CD4-positive, alpha-beta memory T cell (primary cell): ENCODE measurements around the gene CACNA2D1. TPM values are rescaled to one million over a fixed set of nuclear protein-coding genes. Genes with fewer than 3 reads are reported as not detected.

ENCODE experiments used
- CTCF ChIA-PET: fragments of 350-600 bp; sonication (Branson Sonifier 250); formaldehyde crosslinking; loops from one replicate; lab custom pipeline; 2021; ENCODE audit warnings: inconsistent platforms; ENCODE audit not compliant: partially characterized antibody; lab: Charles Lee
- POLR2A ChIA-PET: fragments of 350-600 bp; sonication (Branson Sonifier 250); formaldehyde crosslinking; loops from one replicate; lab custom pipeline; 2021; ENCODE audit not compliant: partially characterized antibody; lab: Charles Lee
- DNase-seq, 5 donors: peaks; one replicate each; pipeline versions ENCODE4 v3.0.0 to v3.0.0-alpha.2; 2020 to 2022; ENCODE audit warnings: mixed read lengths in 1 of 5
- H3K27ac ChIP-seq: one replicate; pipeline ENCODE4 v1.7.0; 2013; ENCODE audit warnings: low read depth, low read length
- H3K27me3 ChIP-seq: 2 replicates; pipeline ENCODE4 v1.7.0; 2013; ENCODE audit warnings: mild to moderate bottlenecking, low read length, moderate library complexity; ENCODE audit not compliant: insufficient read depth
- H3K36me3 ChIP-seq: 2 replicates; pipeline ENCODE4 v1.7.0; 2013; ENCODE audit warnings: mild to moderate bottlenecking, low read length, moderate library complexity; ENCODE audit not compliant: insufficient read depth
- H3K4me1 ChIP-seq: 2 replicates; pipeline ENCODE4 v1.7.0; 2013; ENCODE audit warnings: mild to moderate bottlenecking, low read length, moderate library complexity; ENCODE audit not compliant: insufficient read depth
- H3K4me3 ChIP-seq, 2 donors: one replicate each; pipeline ENCODE4 v1.7.0; 2013; ENCODE audit warnings: low read length in 2 of 2, mild to moderate bottlenecking in 1 of 2
- H3K9me3 ChIP-seq, 2 donors: one replicate each; pipeline ENCODE4 v1.7.0; 2013; ENCODE audit warnings: low read length in 2 of 2, control low read depth in 1 of 2; ENCODE audit not compliant: control insufficient read depth in 1 of 2
- H3K27ac Mint-ChIP-seq, 7 donors: one replicate each; pipeline ENCODE4 v1.8.0; 2020 to 2021; ENCODE audit warnings: mixed read lengths in 7 of 7, mild to moderate bottlenecking in 6 of 7, inconsistent platforms in 3 of 7, moderate library complexity in 3 of 7
- H3K27me3 Mint-ChIP-seq, 2 donors: one replicate each; pipeline ENCODE4 v1.8.0; 2020 to 2021; ENCODE audit warnings: mixed read lengths in 2 of 2
- H3K36me3 Mint-ChIP-seq, 2 donors: one replicate each; pipeline ENCODE4 v1.8.0; 2020 to 2021; ENCODE audit warnings: mixed read lengths in 2 of 2, inconsistent platforms in 1 of 2, mild to moderate bottlenecking in 1 of 2
- H3K4me1 Mint-ChIP-seq, 4 donors: one replicate each; pipeline ENCODE4 v1.8.0; 2020 to 2021; ENCODE audit warnings: mixed read lengths in 4 of 4, mild to moderate bottlenecking in 1 of 4
- H3K4me3 Mint-ChIP-seq, 8 donors: one replicate each; pipeline ENCODE4 v1.8.0; 2020 to 2021; ENCODE audit warnings: mixed read lengths in 8 of 8, mild to moderate bottlenecking in 7 of 8, moderate library complexity in 6 of 8, inconsistent platforms in 3 of 8
- H3K9me3 Mint-ChIP-seq, 8 donors: one replicate each; pipeline ENCODE4 v1.8.0; 2020 to 2021; ENCODE audit warnings: mixed read lengths in 8 of 8, mild to moderate bottlenecking in 5 of 8, inconsistent platforms in 3 of 8, moderate library complexity in 1 of 8
- intact Hi-C: fragments of 100-400 bp; cut with micrococcal nuclease; formaldehyde crosslinking; loops from one replicate; pipeline ENCODE4 v1.15.1; 2023
- polyA plus RNA-seq, 2 donors: library from polyadenylated mRNA; unstranded; fragments of 300-500 nt; fragmentation: Illumina TruSeq; gene quantifications; one replicate each; pipeline ENCODE4 v1.2.3, GENCODE V29; 2021
- total RNA-seq, 2 experiments: library from RNA; stranded (reverse); gene quantifications; one replicate each; pipeline ENCODE4 v1.2.3, GENCODE V29; 2021

Gene CACNA2D1
- total and polyA plus RNA-seq, 4 experiments from 2014 or later: not detected

DNA sequence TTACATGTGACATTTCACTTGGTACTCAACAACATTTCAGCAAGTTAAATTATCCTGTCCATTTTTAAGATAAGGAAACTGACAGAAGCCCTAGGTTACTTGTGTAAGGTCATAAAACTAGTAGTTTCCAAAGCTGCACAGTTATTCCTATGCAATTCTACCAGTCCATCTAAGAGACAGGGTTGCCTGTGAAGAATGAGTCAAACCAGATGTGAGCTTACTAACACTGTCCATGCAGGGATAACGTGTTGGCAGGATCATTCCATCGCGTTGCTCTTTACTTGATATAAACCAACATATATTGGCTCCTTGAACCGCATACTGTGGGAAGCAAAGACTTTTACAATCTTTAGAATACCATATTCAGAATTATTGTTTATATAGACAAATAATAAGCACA, 392.8 kb downstream of the CACNA2D1 start:
- H3K27me3 Mint-ChIP-seq: no peaks in the 10 kb centered on the region
- H3K9me3 ChIP-seq: no peaks in the 10 kb centered on the region
- peaks cover 0 to 3% (median 0%) of the 10 kb centered on the region in 8 donors for H3K9me3 Mint-ChIP-seq
- H3K36me3 ChIP-seq: no peaks in the 10 kb centered on the region
- H3K4me1 Mint-ChIP-seq: no peaks in the 10 kb centered on the region
- POLR2A ChIA-PET: no interaction called here
- DNase-seq: no peak
- no peak overlapping the region for H3K27ac Mint-ChIP-seq
- no peak overlapping the region for H3K4me3 Mint-ChIP-seq
- no peak overlapping the region for H3K4me3 ChIP-seq
- no peak overlapping the region for H3K27ac ChIP-seq
- intact Hi-C loops: no loop called here
- no peaks in the 10 kb centered on the region for H3K27me3 ChIP-seq
- no peaks in the 10 kb centered on the region for H3K36me3 Mint-ChIP-seq
- CTCF ChIA-PET: no interaction called here
- H3K4me1 ChIP-seq: no peaks in the 10 kb centered on the region

DNA sequence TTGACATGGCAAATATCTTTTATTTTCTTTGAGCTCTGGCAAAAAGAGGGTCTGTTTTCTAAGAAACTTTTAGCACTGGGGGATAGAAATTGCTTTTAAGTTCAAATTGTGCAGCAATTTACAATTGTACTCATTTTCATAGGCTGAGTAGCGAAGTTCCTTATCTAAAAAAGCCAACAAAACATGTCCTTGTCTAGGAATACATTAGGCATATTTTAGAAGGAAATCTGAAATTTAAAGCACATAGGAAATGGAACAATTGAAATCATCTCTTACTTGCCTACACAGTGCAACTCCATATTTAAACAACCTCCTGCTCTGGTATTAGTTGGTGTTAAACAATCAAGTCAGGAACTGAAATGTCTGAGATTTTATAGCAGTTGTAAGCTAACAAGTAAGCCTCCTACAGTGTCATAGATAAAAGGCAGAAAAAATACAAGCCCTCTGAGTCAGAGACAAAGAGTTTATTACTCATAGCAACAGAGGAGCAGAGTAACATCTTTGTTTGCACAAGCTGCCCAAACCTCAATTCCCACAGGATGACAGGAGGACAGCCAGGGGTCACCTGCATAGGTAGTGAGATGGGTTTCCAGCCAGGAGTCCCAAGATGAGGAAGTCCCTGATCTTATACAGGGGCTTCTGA, 393.6 kb downstream of the CACNA2D1 start:
- CTCF ChIA-PET: no interaction called here

DNA sequence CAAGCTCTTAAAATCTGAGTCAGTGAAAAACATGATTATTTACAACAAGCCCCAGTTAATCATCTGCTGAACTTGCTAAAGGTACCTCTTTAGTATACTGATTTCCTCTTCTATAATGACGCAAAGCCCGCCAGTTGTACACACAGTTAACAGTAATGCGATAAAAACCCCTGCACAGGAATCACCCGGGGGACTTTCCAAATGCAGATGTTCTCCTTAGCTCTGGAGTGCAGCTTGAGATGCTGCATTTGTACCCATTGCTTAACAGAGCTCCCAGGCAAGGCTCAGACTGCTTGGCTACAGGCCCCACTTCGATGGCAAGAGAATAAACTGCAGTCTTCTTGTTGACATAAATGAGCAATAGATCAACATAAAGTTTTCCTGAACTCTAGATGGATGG, 394.1 kb downstream of the CACNA2D1 start:
- H3K4me3 Mint-ChIP-seq: no peak overlapping the region
- Histone ChIP-seq H3K4me1 (no peaks in the 10 kb centered on the region), H3K27ac (no peak overlapping the region), H3K36me3 (no peaks in the 10 kb centered on the region), H3K4me3 (no peak overlapping the region), H3K9me3 (no peaks in the 10 kb centered on the region), H3K27me3 (no peaks in the 10 kb centered on the region)
- no peaks in the 10 kb centered on the region for H3K27me3 Mint-ChIP-seq
- no peak overlapping the region for H3K27ac Mint-ChIP-seq
- DNase-seq: no peak
- intact Hi-C loops: no loop called here
- H3K9me3 Mint-ChIP-seq: peaks cover 0 to 3% (median 0%) of the 10 kb centered on the region in 8 donors
- ChIA-PET POLR2A (no interaction called here), CTCF (no interaction called here)
- H3K4me1 Mint-ChIP-seq: no peaks in the 10 kb centered on the region
- no peaks in the 10 kb centered on the region for H3K36me3 Mint-ChIP-seq

More for the DNA sequence above, 393.6 kb downstream of the CACNA2D1 start:
- no peaks in the 10 kb centered on the region for H3K36me3 ChIP-seq
- H3K4me1 Mint-ChIP-seq: no peaks in the 10 kb centered on the region
- POLR2A ChIA-PET: no interaction called here
- no peak overlapping the region for H3K27ac ChIP-seq
- intact Hi-C loops: no loop called here
- H3K4me3 ChIP-seq: no peak overlapping the region
- H3K4me3 Mint-ChIP-seq: no peak overlapping the region
- no peaks in the 10 kb centered on the region for H3K27me3 ChIP-seq
- no peak for DNase-seq
- peaks cover 0 to 3% (median 0%) of the 10 kb centered on the region in 8 donors for H3K9me3 Mint-ChIP-seq
- no peaks in the 10 kb centered on the region for H3K4me1 ChIP-seq
- no peaks in the 10 kb centered on the region for H3K27me3 Mint-ChIP-seq
- H3K36me3 Mint-ChIP-seq: no peaks in the 10 kb centered on the region
- no peaks in the 10 kb centered on the region for H3K9me3 ChIP-seq
- no peak overlapping the region for H3K27ac Mint-ChIP-seq

DNA sequence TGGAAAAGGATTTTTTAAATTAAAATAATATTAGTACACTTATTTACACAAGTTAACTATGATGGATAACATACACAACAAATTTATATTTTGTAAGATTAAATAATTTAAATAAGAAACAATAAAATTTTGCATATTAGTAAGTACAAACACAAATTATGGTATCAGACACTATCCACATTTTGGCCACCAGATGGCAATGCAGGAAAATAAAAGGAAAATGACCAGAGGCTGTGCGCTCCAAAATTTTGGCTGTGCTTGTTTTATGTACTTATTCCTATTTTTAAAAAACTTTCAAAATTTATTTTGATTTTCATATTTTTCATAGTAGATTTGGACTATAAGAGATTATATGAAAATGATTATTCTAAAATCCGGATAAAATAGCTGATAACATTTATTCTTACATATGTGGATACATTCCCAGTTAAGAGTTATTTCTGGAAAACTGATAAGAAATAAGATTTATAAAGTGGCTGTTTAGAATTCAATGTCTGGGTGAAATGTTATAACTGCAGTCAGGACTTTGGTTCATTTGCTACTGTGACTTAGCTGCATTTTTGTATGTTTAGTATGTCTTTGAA, 399.0 kb downstream of the CACNA2D1 start:
- Histone ChIP-seq H3K9me3 (no peaks in the 10 kb centered on the region), H3K27me3 (no peaks in the 10 kb centered on the region), H3K36me3 (no peaks in the 10 kb centered on the region), H3K4me3 (no peak overlapping the region), H3K4me1 (no peaks in the 10 kb centered on the region), H3K27ac (no peak overlapping the region)
- ChIA-PET CTCF (no interaction called here), POLR2A (no interaction called here)
- Mint-ChIP-seq H3K4me1 (no peaks in the 10 kb centered on the region), H3K4me3 (no peak overlapping the region), H3K27ac (no peak overlapping the region), H3K9me3 (peaks cover 0 to 4% (median 3%) of the 10 kb centered on the region in 8 donors), H3K27me3 (no peaks in the 10 kb centered on the region), H3K36me3 (no peaks in the 10 kb centered on the region)
- DNase-seq: no peak
- intact Hi-C loops: no loop called here

DNA sequence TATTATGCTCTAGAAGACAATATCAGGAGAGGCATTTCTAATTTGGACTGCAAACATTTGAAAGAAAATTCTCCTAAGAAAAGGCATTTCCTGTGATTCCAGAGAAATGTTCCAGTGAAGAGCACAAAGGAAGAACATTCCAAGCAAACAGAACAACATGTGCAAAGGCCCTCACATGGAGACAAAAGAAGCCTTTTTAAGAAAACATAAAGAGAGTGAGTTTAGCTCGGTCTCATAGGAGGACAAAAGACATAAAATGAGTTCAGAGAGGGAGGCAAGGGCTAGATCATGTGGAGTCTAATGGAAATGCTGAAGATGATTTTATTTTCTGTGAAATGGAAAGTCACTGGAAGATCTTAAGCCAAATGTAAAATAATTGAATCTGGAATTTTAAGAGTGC, 404.0 kb downstream of the CACNA2D1 start:
- Mint-ChIP-seq H3K27me3 (no peaks in the 10 kb centered on the region), H3K4me1 (no peaks in the 10 kb centered on the region), H3K9me3 (peaks cover 0 to 7% (median 2%) of the 10 kb centered on the region in 8 donors), H3K4me3 (no peak overlapping the region), H3K36me3 (no peaks in the 10 kb centered on the region), H3K27ac (no peak overlapping the region)
- no peak for DNase-seq
- Histone ChIP-seq H3K36me3 (no peaks in the 10 kb centered on the region), H3K4me3 (no peak overlapping the region), H3K4me1 (no peaks in the 10 kb centered on the region), H3K9me3 (no peaks in the 10 kb centered on the region), H3K27me3 (no peaks in the 10 kb centered on the region), H3K27ac (no peak overlapping the region)
- intact Hi-C loops: no loop called here
- ChIA-PET CTCF (no interaction called here), POLR2A (no interaction called here)

DNA sequence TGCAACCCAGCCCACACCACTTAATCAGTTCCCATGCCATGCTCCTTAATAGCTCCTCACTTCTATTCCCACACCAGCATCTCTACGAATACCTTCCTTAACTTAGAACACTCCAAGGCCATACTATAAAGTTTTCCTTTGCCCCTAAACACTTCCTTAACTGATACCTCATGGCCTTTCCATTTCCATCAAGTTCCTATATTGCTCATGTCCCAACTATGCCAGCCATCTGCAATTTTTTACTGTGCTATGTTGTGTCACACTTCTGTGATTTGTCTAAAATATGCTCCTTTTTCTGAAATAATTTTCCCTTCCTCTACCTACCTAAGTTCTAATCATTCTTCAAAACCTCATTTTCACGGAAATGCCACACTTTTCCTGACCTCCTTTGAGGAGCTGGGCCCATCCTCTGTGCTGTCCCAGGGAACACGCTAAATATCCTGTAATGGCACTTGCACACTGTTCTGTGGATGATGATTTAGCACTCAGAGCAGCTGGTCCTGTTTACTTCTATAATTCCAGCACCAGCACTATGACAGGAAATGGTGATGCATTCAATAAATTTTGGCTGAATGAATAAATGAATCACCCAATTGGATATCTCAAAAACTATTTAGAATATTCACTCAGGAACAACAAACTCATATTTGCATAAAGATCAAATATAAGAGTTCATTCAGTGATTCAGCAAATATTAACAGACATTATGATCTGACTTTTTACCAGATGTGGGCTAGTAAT, 407.3 kb downstream of the CACNA2D1 start:
- Mint-ChIP-seq H3K9me3 (peaks cover 0 to 7% (median 2%) of the 10 kb centered on the region in 8 donors), H3K4me3 (no peak overlapping the region), H3K27ac (no peak overlapping the region), H3K4me1 (no peaks in the 10 kb centered on the region), H3K27me3 (no peaks in the 10 kb centered on the region), H3K36me3 (no peaks in the 10 kb centered on the region)
- no peaks in the 10 kb centered on the region for H3K27me3 ChIP-seq
- no peak overlapping the region for H3K27ac ChIP-seq
- H3K9me3 ChIP-seq: no peaks in the 10 kb centered on the region
- H3K36me3 ChIP-seq: no peaks in the 10 kb centered on the region
- intact Hi-C loops: no loop called here
- ChIA-PET CTCF (interaction anchor here (1.0 kb wide), 1 partner anchor 9 kb away, joined by 3 read pairs; no protein-coding TSS in a partner anchor), POLR2A (no interaction called here)
- no peak for DNase-seq
- no peaks in the 10 kb centered on the region for H3K4me1 ChIP-seq
- no peak overlapping the region for H3K4me3 ChIP-seq

DNA sequence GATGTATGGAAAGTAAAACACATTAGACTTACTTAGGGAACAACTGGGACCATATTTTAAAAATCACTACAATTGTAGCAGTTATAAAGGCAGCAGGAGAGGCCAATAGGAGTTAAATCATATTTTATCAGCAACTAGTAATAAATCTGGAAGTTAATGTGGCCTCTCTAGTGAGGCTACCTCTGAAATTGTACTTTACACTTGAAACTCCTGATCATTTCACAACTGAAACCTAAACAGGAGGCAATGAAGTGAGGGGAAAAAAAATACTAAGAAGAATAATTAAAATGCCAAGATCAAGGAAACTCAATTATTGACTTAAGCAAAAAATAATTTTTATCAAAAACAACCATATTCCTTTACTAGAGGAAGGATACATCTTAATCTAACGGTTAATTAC, 408.1 kb downstream of the CACNA2D1 start:
- Mint-ChIP-seq H3K36me3 (no peaks in the 10 kb centered on the region), H3K4me1 (no peaks in the 10 kb centered on the region), H3K9me3 (peaks cover 0 to 7% (median 3%) of the 10 kb centered on the region in 8 donors), H3K27ac (no peak overlapping the region), H3K4me3 (no peak overlapping the region), H3K27me3 (no peaks in the 10 kb centered on the region)
- intact Hi-C loops: no loop called here
- Histone ChIP-seq H3K9me3 (no peaks in the 10 kb centered on the region), H3K27me3 (no peaks in the 10 kb centered on the region), H3K4me3 (no peak overlapping the region), H3K4me1 (no peaks in the 10 kb centered on the region), H3K36me3 (no peaks in the 10 kb centered on the region), H3K27ac (no peak overlapping the region)
- ChIA-PET CTCF (interaction anchor here (1.0 kb wide), 1 partner anchor 10 kb away, joined by 3 read pairs; no protein-coding TSS in a partner anchor), POLR2A (no interaction called here)
- DNase-seq: no peak
